Small intestine (tissue), 7 donors: ENCODE results near the gene AGPAT2. TPM values are rescaled to one million over a fixed set of nuclear protein-coding genes. Genes with fewer than 3 reads are reported as not detected.

Source experiments
- DNase-seq, 2 donors: peaks; one replicate each; pipeline versions ENCODE4 v3.0.0 to v3.0.0-alpha.2; 2013
- FAIRE-seq: peaks from 2 replicates; lab custom pipeline; 2012; peaks lifted over from hg19 to GRCh38; lab: Jason Lieb, UNC
- H3K27ac ChIP-seq, 3 donors: one replicate each; pipeline ENCODE4 v1.5.1; 2013; ENCODE audit warnings: low read length in 2 of 3, mild to moderate bottlenecking in 2 of 3, control low read depth in 1 of 3, inconsistent platforms in 1 of 3, low read depth in 1 of 3, moderate library complexity in 1 of 3
- H3K27me3 ChIP-seq, 3 donors: one replicate each; pipeline ENCODE4 v1.6.1; 2013; ENCODE audit warnings: low read length in 3 of 3, inconsistent platforms in 1 of 3; ENCODE audit not compliant: control insufficient read depth in 3 of 3, insufficient read depth in 3 of 3
- H3K36me3 ChIP-seq, 3 donors: one replicate each; pipeline ENCODE4 v1.6.1; 2013; ENCODE audit warnings: low read length in 3 of 3, inconsistent platforms in 1 of 3, low read depth in 1 of 3, mild to moderate bottlenecking in 1 of 3, moderate library complexity in 1 of 3; ENCODE audit not compliant: control insufficient read depth in 3 of 3, insufficient read depth in 2 of 3
- H3K4me1 ChIP-seq, 3 donors: one replicate each; pipeline ENCODE4 v1.6.1; 2013; ENCODE audit warnings: low read length in 2 of 3, inconsistent platforms in 1 of 3, low read depth in 1 of 3, mild to moderate bottlenecking in 1 of 3, moderate library complexity in 1 of 3; ENCODE audit not compliant: control insufficient read depth in 3 of 3, insufficient read depth in 2 of 3
- H3K4me3 ChIP-seq, 3 donors: one replicate each; pipeline ENCODE4 v1.5.1; 2013; ENCODE audit warnings: low read length in 3 of 3, control low read depth in 1 of 3, inconsistent platforms in 1 of 3, low read depth in 1 of 3, mild to moderate bottlenecking in 1 of 3, moderate library complexity in 1 of 3
- H3K9me3 ChIP-seq, 2 donors: one replicate each; pipeline ENCODE4 v1.6.1; 2013; ENCODE audit warnings: low read depth in 1 of 2, low read length in 1 of 2; ENCODE audit not compliant: control insufficient read depth in 2 of 2, insufficient read depth in 1 of 2
- WGBS, 3 donors: extraction: QIAGEN DNeasy Blood & Tissue Kit; methylation state at CpG; one replicate each; pipeline ENCODE4 v1.1.7; 2013; 5-methylcytosine and 5-hydroxymethylcytosine counted together
- polyA plus RNA-seq, 4 donors: library from polyadenylated mRNA; stranded (reverse) in 3 of 4; unstranded in 1 of 4; fragments of 200-250 nt in 3 of 4; fragments of 120-200 nt in 1 of 4; gene quantifications; one replicate each; pipeline versions ENCODE4 v1.2.1 to v1.2.3, GENCODE V29; 2013
- donor health status: healthy with polysubstance abuse.
- donor health status: control.
- donor health status: control.
- donor health status: Bipolar disorder and iron deficiency.
- donor health status: healthy.

AGPAT2 gene
- polyA plus RNA-seq, 4 donors, result 222 to 653 (median 363) TPM

GRCh38 chr9:136679431-136679941, 7.8 kb downstream of the AGPAT2 start:
- H3K27me3 ChIP-seq, result no peaks in the 10 kb centered on the region
- H3K4me1 ChIP-seq, result peaks cover 0 to 79% (median 4%) of the 10 kb centered on the region in 3 donors
- DNase-seq (no peak), FAIRE-seq (no peak)
- peak overlapping the region in 1 of 3 donors; percentile 22 for H3K27ac ChIP-seq
- no peaks in the 10 kb centered on the region for H3K9me3 ChIP-seq
- peaks cover 0 to 86% (median 11%) of the 10 kb centered on the region in 3 donors for H3K36me3 ChIP-seq
- H3K4me3 ChIP-seq, result no peak overlapping the region
- WGBS, 3 donors, result 69 to 79% (median 78%) methylated on average over 22 of the region's 22 CpGs

GRCh38 chr9:136678624-136679023, 8.6 kb downstream of the AGPAT2 start:
- DNase-seq, result no peak
- Histone ChIP-seq H3K27me3 (no peaks in the 10 kb centered on the region), H3K4me3 (no peak overlapping the region), H3K27ac (peak overlapping the region in 1 of 3 donors; percentile 22), H3K4me1 (peaks cover 0 to 80% (median 4%) of the 10 kb centered on the region in 3 donors), H3K9me3 (no peaks in the 10 kb centered on the region), H3K36me3 (peaks cover 4 to 86% (median 11%) of the 10 kb centered on the region in 3 donors)
- 81 to 89% (median 85%) methylated on average over 6 of the region's 6 CpGs for WGBS, 3 donors
- no peak for FAIRE-seq

- DNase-seq (no peak), FAIRE-seq (no peak)
- Histone ChIP-seq H3K36me3 (peaks cover 4 to 86% (median 16%) of the 10 kb centered on the region in 3 donors), H3K9me3 (no peaks in the 10 kb centered on the region), H3K27me3 (no peaks in the 10 kb centered on the region), H3K4me1 (peaks cover 0 to 80% (median 4%) of the 10 kb centered on the region in 3 donors), H3K27ac (peak overlapping the region in 1 of 3 donors; percentile 17), H3K4me3 (no peak overlapping the region)
- WGBS, 3 donors, result 92 to 99% (median 93%) methylated on average over 15 of the region's 15 CpGs
Measured at GRCh38 chr9:136678034-136678433, 9.2 kb downstream of the AGPAT2 start.

GRCh38 chr9:136676920-136677686, 10.2 kb downstream of the AGPAT2 start:
- 89 to 91% (median 90%) methylated on average over 46 of the region's 46 CpGs for WGBS, 3 donors
- peaks cover 4 to 88% (median 17%) of the 10 kb centered on the region in 3 donors for H3K36me3 ChIP-seq
- peaks cover 0 to 81% (median 6%) of the 10 kb centered on the region in 3 donors for H3K4me1 ChIP-seq
- FAIRE-seq, result no peak
- no peaks in the 10 kb centered on the region for H3K27me3 ChIP-seq
- H3K27ac ChIP-seq, result peak overlapping the region in 1 of 3 donors; percentile 92
- no peaks in the 10 kb centered on the region for H3K9me3 ChIP-seq
- DNase-seq, result no peak
- H3K4me3 ChIP-seq, result no peak overlapping the region

GRCh38 chr9:136676297-136676794, 10.9 kb downstream of the AGPAT2 start:
- FAIRE-seq, result no peak
- H3K9me3 ChIP-seq, result no peaks in the 10 kb centered on the region
- H3K4me1 ChIP-seq, result peaks cover 0 to 81% (median 7%) of the 10 kb centered on the region in 3 donors
- no peaks in the 10 kb centered on the region for H3K27me3 ChIP-seq
- H3K4me3 ChIP-seq, result no peak overlapping the region
- no peak for DNase-seq
- peaks cover 4 to 85% (median 17%) of the 10 kb centered on the region in 3 donors for H3K36me3 ChIP-seq
- H3K27ac ChIP-seq, result peak overlapping the region; percentile 56 to 92 (median 85)
- WGBS, 3 donors, result 78 to 86% (median 85%) methylated on average over 13 of the region's 13 CpGs

- WGBS, 3 donors, result 20 to 63% (median 51%) methylated on average over 11 to 16 of the region's 16 CpGs
- peak overlapping the region in 1 of 3 donors; percentile 3 for H3K4me3 ChIP-seq
- DNase-seq (peak; percentile 85 to 86), FAIRE-seq (no peak)
- H3K27ac ChIP-seq, result peak overlapping the region; percentile 56 to 92 (median 85)
- H3K36me3 ChIP-seq, result peaks cover 4 to 83% (median 17%) of the 10 kb centered on the region in 3 donors
- H3K9me3 ChIP-seq, result no peaks in the 10 kb centered on the region
- no peaks in the 10 kb centered on the region for H3K27me3 ChIP-seq
- H3K4me1 ChIP-seq, result peaks cover 0 to 83% (median 7%) of the 10 kb centered on the region in 3 donors
Measured at GRCh38 chr9:136675477-136676296, 11.6 kb downstream of the AGPAT2 start.

- no peak overlapping the region for H3K4me3 ChIP-seq
- H3K36me3 ChIP-seq, result peaks cover 4 to 82% (median 17%) of the 10 kb centered on the region in 3 donors
- 33 to 55% (median 48%) methylated on average over 11 of the region's 11 CpGs for WGBS, 3 donors
- no peak for FAIRE-seq
- DNase-seq, result peak; percentile 86 to 94
- no peaks in the 10 kb centered on the region for H3K27me3 ChIP-seq
- peaks cover 0 to 81% (median 7%) of the 10 kb centered on the region in 3 donors for H3K4me1 ChIP-seq
- peak overlapping the region; percentile 51 to 92 (median 56) for H3K27ac ChIP-seq
- no peaks in the 10 kb centered on the region for H3K9me3 ChIP-seq
Measured at GRCh38 chr9:136674786-136675349, 12.4 kb downstream of the AGPAT2 start.
